WTC11 (cell line): ENCODE data around the gene DUOX1.

Source experiments
- ETV6 ChIP-seq: sonication (generic); formaldehyde crosslinking; IDR thresholded peaks from 2 replicates; pipeline ENCODE4 v1.8.1; 2022; ENCODE audit warnings: mild to moderate bottlenecking, missing genetic modification reagents
- IRF2 ChIP-seq: sonication (generic); formaldehyde crosslinking; IDR thresholded peaks from 2 replicates; pipeline ENCODE4 v1.8.0; 2022; ENCODE audit warnings: low read depth, missing genetic modification reagents, borderline replicate concordance
- JUN ChIP-seq: sonication (generic); formaldehyde crosslinking; IDR thresholded peaks from 2 replicates; pipeline ENCODE4 v1.8.0; 2023; ENCODE audit warnings: mild to moderate bottlenecking, missing genetic modification reagents
- KAT7 ChIP-seq: sonication (generic); formaldehyde crosslinking; IDR thresholded peaks from 2 replicates; pipeline ENCODE4 v1.8.1; 2023; ENCODE audit warnings: missing genetic modification reagents, mild to moderate bottlenecking, borderline replicate concordance
- SMAD3 ChIP-seq: sonication (generic); formaldehyde crosslinking; IDR thresholded peaks from 2 replicates; pipeline ENCODE4 v1.8.0; 2022; ENCODE audit warnings: missing genetic modification reagents, mild to moderate bottlenecking, borderline replicate concordance
- SP1 ChIP-seq: sonication (generic); formaldehyde crosslinking; conservative IDR thresholded peaks from 2 replicates; pipeline ENCODE4 v1.8.1; 2022; ENCODE audit warnings: missing genetic modification reagents
- ZNF121 ChIP-seq: sonication (generic); formaldehyde crosslinking; IDR thresholded peaks from 2 replicates; pipeline ENCODE4 v1.8.0; 2023; ENCODE audit warnings: missing genetic modification reagents
- TF ChIP-seq, protein P1 (sequence below): fragments of 200-600 bp; IDR thresholded peaks from 2 replicates; pipeline ENCODE4 v1.8.0; 2022; ENCODE audit warnings: antibody characterized with exemption
- TF ChIP-seq, protein P2 (sequence below): sonication (generic); formaldehyde crosslinking; IDR thresholded peaks from 2 replicates; pipeline ENCODE4 v1.8.1; 2023; ENCODE audit warnings: mild to moderate bottlenecking, missing genetic modification reagents
- TF ChIP-seq, protein P3 (sequence below): sonication (generic); formaldehyde crosslinking; IDR thresholded peaks from 2 replicates; pipeline ENCODE4 v1.8.0; 2023; ENCODE audit warnings: missing genetic modification reagents
- TF ChIP-seq, protein P4 (sequence below): fragments of 250-450 bp; sonication (Bioruptor Pico); IDR thresholded peaks from 2 replicates; pipeline ENCODE4 v1.9.0; 2021; ENCODE audit warnings: mild to moderate bottlenecking, borderline replicate concordance
- TF ChIP-seq, protein P5 (sequence below): sonication (generic); formaldehyde crosslinking; IDR thresholded peaks from 2 replicates; pipeline ENCODE4 v1.8.0; 2022; ENCODE audit warnings: mild to moderate bottlenecking, missing genetic modification reagents
- TF ChIP-seq, protein P6 (sequence below): sonication (generic); formaldehyde crosslinking; conservative IDR thresholded peaks from 2 replicates; pipeline ENCODE4 v1.8.1; 2023; ENCODE audit warnings: mild to moderate bottlenecking, low read depth, missing genetic modification reagents, moderate library complexity

DNA sequence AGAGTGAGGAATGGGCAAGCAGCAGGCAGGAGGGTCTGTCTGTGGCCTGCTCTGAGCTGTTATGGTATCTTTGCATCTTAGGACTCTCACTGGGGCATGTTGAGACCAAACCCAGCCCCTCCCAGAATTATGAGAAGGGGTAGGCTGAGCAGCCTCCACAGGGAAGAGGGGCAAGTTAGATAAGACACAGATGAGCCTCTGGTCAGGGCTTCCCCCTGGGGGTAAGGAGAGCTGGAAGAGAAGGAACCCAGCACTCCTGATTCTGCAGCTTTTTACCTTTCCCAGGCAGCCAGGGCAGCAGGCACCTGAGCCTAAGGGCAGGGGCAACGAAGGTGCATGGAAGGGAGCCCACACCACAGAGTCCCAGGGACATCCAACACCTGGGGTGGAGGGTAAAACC, 19.3 kb downstream of the DUOX1 start:
- TF ChIP-seq, protein P1, sequence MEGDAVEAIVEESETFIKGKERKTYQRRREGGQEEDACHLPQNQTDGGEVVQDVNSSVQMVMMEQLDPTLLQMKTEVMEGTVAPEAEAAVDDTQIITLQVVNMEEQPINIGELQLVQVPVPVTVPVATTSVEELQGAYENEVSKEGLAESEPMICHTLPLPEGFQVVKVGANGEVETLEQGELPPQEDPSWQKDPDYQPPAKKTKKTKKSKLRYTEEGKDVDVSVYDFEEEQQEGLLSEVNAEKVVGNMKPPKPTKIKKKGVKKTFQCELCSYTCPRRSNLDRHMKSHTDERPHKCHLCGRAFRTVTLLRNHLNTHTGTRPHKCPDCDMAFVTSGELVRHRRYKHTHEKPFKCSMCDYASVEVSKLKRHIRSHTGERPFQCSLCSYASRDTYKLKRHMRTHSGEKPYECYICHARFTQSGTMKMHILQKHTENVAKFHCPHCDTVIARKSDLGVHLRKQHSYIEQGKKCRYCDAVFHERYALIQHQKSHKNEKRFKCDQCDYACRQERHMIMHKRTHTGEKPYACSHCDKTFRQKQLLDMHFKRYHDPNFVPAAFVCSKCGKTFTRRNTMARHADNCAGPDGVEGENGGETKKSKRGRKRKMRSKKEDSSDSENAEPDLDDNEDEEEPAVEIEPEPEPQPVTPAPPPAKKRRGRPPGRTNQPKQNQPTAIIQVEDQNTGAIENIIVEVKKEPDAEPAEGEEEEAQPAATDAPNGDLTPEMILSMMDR: no peak
- TF ChIP-seq, protein P2, sequence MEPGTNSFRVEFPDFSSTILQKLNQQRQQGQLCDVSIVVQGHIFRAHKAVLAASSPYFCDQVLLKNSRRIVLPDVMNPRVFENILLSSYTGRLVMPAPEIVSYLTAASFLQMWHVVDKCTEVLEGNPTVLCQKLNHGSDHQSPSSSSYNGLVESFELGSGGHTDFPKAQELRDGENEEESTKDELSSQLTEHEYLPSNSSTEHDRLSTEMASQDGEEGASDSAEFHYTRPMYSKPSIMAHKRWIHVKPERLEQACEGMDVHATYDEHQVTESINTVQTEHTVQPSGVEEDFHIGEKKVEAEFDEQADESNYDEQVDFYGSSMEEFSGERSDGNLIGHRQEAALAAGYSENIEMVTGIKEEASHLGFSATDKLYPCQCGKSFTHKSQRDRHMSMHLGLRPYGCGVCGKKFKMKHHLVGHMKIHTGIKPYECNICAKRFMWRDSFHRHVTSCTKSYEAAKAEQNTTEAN: no peak
- no peak for TF ChIP-seq KAT7 (CRISPR knock-in tag)
- no peak for TF ChIP-seq SP1
- TF ChIP-seq ZNF121 (CRISPR knock-in tag): no peak
- no peak for TF ChIP-seq SMAD3
- TF ChIP-seq, protein P3, sequence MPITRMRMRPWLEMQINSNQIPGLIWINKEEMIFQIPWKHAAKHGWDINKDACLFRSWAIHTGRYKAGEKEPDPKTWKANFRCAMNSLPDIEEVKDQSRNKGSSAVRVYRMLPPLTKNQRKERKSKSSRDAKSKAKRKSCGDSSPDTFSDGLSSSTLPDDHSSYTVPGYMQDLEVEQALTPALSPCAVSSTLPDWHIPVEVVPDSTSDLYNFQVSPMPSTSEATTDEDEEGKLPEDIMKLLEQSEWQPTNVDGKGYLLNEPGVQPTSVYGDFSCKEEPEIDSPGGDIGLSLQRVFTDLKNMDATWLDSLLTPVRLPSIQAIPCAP (CRISPR knock-in tag): no peak
- TF ChIP-seq IRF2: no peak
- TF ChIP-seq, protein P4, sequence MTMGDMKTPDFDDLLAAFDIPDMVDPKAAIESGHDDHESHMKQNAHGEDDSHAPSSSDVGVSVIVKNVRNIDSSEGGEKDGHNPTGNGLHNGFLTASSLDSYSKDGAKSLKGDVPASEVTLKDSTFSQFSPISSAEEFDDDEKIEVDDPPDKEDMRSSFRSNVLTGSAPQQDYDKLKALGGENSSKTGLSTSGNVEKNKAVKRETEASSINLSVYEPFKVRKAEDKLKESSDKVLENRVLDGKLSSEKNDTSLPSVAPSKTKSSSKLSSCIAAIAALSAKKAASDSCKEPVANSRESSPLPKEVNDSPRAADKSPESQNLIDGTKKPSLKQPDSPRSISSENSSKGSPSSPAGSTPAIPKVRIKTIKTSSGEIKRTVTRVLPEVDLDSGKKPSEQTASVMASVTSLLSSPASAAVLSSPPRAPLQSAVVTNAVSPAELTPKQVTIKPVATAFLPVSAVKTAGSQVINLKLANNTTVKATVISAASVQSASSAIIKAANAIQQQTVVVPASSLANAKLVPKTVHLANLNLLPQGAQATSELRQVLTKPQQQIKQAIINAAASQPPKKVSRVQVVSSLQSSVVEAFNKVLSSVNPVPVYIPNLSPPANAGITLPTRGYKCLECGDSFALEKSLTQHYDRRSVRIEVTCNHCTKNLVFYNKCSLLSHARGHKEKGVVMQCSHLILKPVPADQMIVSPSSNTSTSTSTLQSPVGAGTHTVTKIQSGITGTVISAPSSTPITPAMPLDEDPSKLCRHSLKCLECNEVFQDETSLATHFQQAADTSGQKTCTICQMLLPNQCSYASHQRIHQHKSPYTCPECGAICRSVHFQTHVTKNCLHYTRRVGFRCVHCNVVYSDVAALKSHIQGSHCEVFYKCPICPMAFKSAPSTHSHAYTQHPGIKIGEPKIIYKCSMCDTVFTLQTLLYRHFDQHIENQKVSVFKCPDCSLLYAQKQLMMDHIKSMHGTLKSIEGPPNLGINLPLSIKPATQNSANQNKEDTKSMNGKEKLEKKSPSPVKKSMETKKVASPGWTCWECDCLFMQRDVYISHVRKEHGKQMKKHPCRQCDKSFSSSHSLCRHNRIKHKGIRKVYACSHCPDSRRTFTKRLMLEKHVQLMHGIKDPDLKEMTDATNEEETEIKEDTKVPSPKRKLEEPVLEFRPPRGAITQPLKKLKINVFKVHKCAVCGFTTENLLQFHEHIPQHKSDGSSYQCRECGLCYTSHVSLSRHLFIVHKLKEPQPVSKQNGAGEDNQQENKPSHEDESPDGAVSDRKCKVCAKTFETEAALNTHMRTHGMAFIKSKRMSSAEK (CRISPR knock-in tag): no peak
- TF ChIP-seq, protein P5, sequence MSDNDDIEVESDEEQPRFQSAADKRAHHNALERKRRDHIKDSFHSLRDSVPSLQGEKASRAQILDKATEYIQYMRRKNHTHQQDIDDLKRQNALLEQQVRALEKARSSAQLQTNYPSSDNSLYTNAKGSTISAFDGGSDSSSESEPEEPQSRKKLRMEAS (CRISPR knock-in tag): no peak
- TF ChIP-seq ETV6: no peak
- TF ChIP-seq, protein P6, sequence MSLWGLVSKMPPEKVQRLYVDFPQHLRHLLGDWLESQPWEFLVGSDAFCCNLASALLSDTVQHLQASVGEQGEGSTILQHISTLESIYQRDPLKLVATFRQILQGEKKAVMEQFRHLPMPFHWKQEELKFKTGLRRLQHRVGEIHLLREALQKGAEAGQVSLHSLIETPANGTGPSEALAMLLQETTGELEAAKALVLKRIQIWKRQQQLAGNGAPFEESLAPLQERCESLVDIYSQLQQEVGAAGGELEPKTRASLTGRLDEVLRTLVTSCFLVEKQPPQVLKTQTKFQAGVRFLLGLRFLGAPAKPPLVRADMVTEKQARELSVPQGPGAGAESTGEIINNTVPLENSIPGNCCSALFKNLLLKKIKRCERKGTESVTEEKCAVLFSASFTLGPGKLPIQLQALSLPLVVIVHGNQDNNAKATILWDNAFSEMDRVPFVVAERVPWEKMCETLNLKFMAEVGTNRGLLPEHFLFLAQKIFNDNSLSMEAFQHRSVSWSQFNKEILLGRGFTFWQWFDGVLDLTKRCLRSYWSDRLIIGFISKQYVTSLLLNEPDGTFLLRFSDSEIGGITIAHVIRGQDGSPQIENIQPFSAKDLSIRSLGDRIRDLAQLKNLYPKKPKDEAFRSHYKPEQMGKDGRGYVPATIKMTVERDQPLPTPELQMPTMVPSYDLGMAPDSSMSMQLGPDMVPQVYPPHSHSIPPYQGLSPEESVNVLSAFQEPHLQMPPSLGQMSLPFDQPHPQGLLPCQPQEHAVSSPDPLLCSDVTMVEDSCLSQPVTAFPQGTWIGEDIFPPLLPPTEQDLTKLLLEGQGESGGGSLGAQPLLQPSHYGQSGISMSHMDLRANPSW (CRISPR knock-in tag): no peak
- TF ChIP-seq JUN (CRISPR knock-in tag): no peak
